ENCODE measurements around the gene BHLHA15.
"Not testable (repeated sequence)": the region's sequence is repeated elsewhere in the genome, so short reads cannot be mapped to it uniquely, and the experiment has no call there.

BHLHA15 gene

GRCh38 chr7:98211676-98212531 is 665 bp downstream of the BHLHA15 start:
- no peak for DNase-seq

GRCh38 chr7:98212532-98213041 is 1.3 kb downstream of the BHLHA15 start:
- no peak for DNase-seq

GRCh38 chr7:98213296-98213887 is 2.2 kb downstream of the BHLHA15 start:
- no peak for DNase-seq

GRCh38 chr7:98213888-98214810 is 2.9 kb downstream of the BHLHA15 start:
- DNase-seq, result no peak

GRCh38 chr7:98214811-98215321 is 3.6 kb downstream of the BHLHA15 start:
- DNase-seq, result no peak

GRCh38 chr7:98215561-98216495 is 4.6 kb downstream of the BHLHA15 start:
- DNase-seq, result no peak

- DNase-seq, result no peak
Measured at GRCh38 chr7:98216941-98217622, 5.8 kb downstream of the BHLHA15 start.

- DNase-seq, result no peak
Measured at GRCh38 chr7:98217623-98218582, 6.7 kb downstream of the BHLHA15 start.

GRCh38 chr7:98219382-98219781 is 8.1 kb downstream of the BHLHA15 start:
- DNase-seq, result not testable (repeated sequence)

GRCh38 chr7:98221611-98222532 is 10.6 kb downstream of the BHLHA15 start:
- DNase-seq, result no peak

- no peak for DNase-seq
Measured at GRCh38 chr7:98222533-98223195, 11.4 kb downstream of the BHLHA15 start.

- DNase-seq, result no peak
Measured at GRCh38 chr7:98223351-98223897, 12.2 kb downstream of the BHLHA15 start.

GRCh38 chr7:98223898-98224700 is 12.9 kb downstream of the BHLHA15 start:
- DNase-seq, result no peak

- DNase-seq, result no peak
Measured at GRCh38 chr7:98224701-98225181, 13.5 kb downstream of the BHLHA15 start.

- DNase-seq, result no peak
Measured at GRCh38 chr7:98225913-98226614, 14.8 kb downstream of the BHLHA15 start.

GRCh38 chr7:98227939-98228338 is 16.7 kb downstream of the BHLHA15 start:
- DNase-seq, result no peak
